IgD-negative memory B cell (primary cell): ENCODE data around the gene MYRIP. TPM values are rescaled to one million over a fixed set of nuclear protein-coding genes. Genes with fewer than 3 reads are reported as not detected.

Source experiments
- H3K27ac Mint-ChIP-seq, 3 donors: one replicate each; pipeline ENCODE4 v1.8.0; 2020 to 2022; ENCODE audit warnings: mild to moderate bottlenecking in 3 of 3, mixed read lengths in 3 of 3, moderate library complexity in 1 of 3
- H3K27me3 Mint-ChIP-seq: one replicate; pipeline ENCODE4 v1.8.0; 2021; ENCODE audit warnings: mixed read lengths
- H3K36me3 Mint-ChIP-seq: one replicate; pipeline ENCODE4 v1.8.0; 2020; ENCODE audit warnings: mild to moderate bottlenecking, mixed read lengths
- H3K4me1 Mint-ChIP-seq, 3 donors: one replicate each; pipeline ENCODE4 v1.8.0; 2020 to 2022; ENCODE audit warnings: mixed read lengths in 3 of 3, mild to moderate bottlenecking in 1 of 3
- H3K4me3 Mint-ChIP-seq, 4 donors: one replicate each; pipeline ENCODE4 v1.8.0; 2020 to 2022; ENCODE audit warnings: mild to moderate bottlenecking in 4 of 4, mixed read lengths in 4 of 4, moderate library complexity in 3 of 4
- H3K9me3 Mint-ChIP-seq, 3 donors: one replicate each; pipeline ENCODE4 v1.8.0; 2020 to 2021; ENCODE audit warnings: mixed read lengths in 3 of 3, mild to moderate bottlenecking in 1 of 3
- polyA plus RNA-seq: library from polyadenylated mRNA; unstranded; fragments of 300-500 nt; fragmentation: Illumina TruSeq; gene quantifications from one replicate; pipeline ENCODE4 v1.2.3, GENCODE V29; 2021

Gene MYRIP
- polyA plus RNA-seq, 1 donor from 2014 or later = 0.11 TPM

GRCh38 chr3:40211579-40211978 is 402.2 kb downstream of the MYRIP start:
- Mint-ChIP-seq H3K4me1 (no peaks in the 10 kb centered on the region), H3K4me3 (no peak overlapping the region), H3K9me3 (no peaks in the 10 kb centered on the region), H3K27ac (no peak overlapping the region), H3K36me3 (peaks cover 7% of the 10 kb centered on the region), H3K27me3 (no peaks in the 10 kb centered on the region)

DNA sequence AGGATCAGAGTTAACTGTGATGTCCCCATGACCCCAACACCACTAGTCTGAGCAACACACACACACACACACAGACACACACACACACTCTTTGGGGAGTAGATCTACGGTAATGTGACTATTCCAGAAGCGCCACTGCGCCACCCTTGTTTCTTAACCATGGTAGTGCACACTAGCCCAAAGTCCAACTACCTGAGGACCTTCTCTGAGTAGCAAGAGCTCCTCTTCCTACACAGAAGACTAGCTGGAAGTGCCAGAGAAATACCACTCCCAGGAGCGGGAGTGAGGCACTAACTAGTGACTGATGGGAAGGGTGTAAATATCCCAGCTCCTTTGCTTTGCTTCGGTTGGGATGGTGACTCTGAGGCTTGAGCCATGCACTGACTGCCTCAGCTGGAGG is 404.1 kb downstream of the MYRIP start:
- no peak overlapping the region for H3K4me3 Mint-ChIP-seq
- peaks cover 0 to 1% (median 0%) of the 10 kb centered on the region in 3 donors for H3K4me1 Mint-ChIP-seq
- H3K27me3 Mint-ChIP-seq = no peaks in the 10 kb centered on the region
- no peaks in the 10 kb centered on the region for H3K9me3 Mint-ChIP-seq
- peaks cover 3% of the 10 kb centered on the region for H3K36me3 Mint-ChIP-seq
- no peak overlapping the region for H3K27ac Mint-ChIP-seq

- H3K36me3 Mint-ChIP-seq = peaks cover 3% of the 10 kb centered on the region
- no peaks in the 10 kb centered on the region for H3K27me3 Mint-ChIP-seq
- no peak overlapping the region for H3K27ac Mint-ChIP-seq
- no peaks in the 10 kb centered on the region for H3K9me3 Mint-ChIP-seq
- no peak overlapping the region for H3K4me3 Mint-ChIP-seq
- peaks cover 0 to 1% (median 0%) of the 10 kb centered on the region in 3 donors for H3K4me1 Mint-ChIP-seq
Observed at GRCh38 chr3:40215015-40215414, 405.6 kb downstream of the MYRIP start.

DNA sequence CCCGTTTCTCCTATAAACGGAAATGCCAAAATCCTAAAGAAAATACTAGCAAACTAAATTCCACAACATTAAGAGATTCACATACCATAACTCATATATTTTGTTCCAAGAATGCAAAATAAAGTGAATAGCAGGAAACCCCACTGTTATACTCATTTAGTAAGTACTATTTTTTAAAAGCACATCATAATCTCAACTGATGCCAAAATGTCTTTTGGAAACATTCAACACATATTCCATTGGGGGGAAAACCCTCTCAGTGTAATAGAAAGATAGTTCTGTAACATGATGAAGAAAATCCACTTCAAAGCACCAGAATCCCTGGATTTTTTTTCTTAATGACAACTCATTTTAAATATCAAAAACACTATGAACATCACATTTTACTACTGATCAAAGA is 407.1 kb downstream of the MYRIP start:
- no peak overlapping the region for H3K27ac Mint-ChIP-seq
- H3K4me1 Mint-ChIP-seq = peaks cover 0 to 1% (median 0%) of the 10 kb centered on the region in 3 donors
- H3K36me3 Mint-ChIP-seq = peaks cover under 1% of the 10 kb centered on the region
- no peak overlapping the region for H3K4me3 Mint-ChIP-seq
- H3K9me3 Mint-ChIP-seq = peaks cover 0 to 3% (median 0%) of the 10 kb centered on the region in 3 donors
- no peaks in the 10 kb centered on the region for H3K27me3 Mint-ChIP-seq

GRCh38 chr3:40223856-40224255 is 414.4 kb downstream of the MYRIP start:
- Mint-ChIP-seq H3K4me3 (no peak overlapping the region), H3K27ac (peak overlapping the region in 1 of 3 donors; percentile 83), H3K27me3 (peaks cover 3% of the 10 kb centered on the region), H3K9me3 (peaks cover 0 to 3% (median 0%) of the 10 kb centered on the region in 3 donors), H3K36me3 (no peaks in the 10 kb centered on the region), H3K4me1 (no peaks in the 10 kb centered on the region)

DNA sequence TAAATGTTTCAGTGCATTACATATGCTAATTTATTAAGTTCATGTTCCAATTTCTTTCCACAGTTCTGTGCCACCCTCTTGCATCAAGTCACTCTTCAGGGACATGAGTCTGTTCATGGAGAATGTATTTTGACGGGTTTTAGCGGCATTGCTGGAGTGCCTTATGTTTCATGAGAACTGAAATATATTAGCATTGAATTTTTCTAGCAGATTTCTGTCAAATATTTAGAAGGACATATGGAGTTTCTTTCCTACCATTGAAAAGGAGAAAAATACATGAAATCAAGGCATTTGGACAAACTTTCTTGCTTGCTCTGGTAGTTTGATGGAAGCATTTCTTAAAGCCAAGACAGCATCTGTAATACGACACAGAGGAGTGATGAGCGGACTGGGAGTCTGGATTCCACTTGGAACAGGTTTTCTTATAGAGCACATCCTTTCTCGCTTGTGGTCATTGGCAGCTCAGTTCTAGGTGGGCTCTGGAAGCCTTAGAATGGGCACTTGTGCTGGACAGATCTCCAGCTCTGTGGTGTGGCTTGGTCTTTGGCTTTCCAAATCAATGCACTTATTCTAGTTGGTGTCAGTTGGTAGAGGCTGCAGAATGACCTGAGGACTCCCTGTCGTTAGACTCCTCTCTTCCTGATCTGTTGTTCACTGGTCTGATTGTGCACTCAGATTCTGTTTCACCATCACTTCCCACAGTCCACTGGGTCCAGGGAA is 415.5 kb downstream of the MYRIP start:
- no peak overlapping the region for H3K4me3 Mint-ChIP-seq

DNA sequence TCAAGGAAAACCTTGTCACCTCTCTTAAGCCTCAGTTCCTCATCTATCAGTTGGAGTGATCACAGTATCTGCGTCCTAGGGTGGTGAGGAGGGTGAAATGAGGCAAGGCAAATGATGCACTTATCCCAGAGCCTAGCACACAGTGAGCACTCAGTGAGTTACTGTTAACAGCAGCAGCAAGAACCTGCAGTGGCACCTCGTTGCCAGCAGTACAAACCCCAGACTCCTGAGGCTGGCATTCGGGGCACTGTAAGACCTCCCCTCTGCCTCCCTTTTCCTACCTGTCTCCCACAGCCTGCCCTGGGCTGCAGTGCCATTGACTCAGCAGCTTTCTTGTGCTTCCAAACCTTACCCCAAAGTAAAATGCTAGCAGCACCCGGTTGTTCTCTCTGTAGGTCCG is 417.2 kb downstream of the MYRIP start:
- Mint-ChIP-seq H3K36me3 (no peaks in the 10 kb centered on the region), H3K4me3 (no peak overlapping the region), H3K4me1 (peaks cover 4 to 9% (median 7%) of the 10 kb centered on the region in 3 donors), H3K9me3 (no peaks in the 10 kb centered on the region), H3K27me3 (peaks cover 3% of the 10 kb centered on the region), H3K27ac (no peak overlapping the region)

More for the DNA sequence above, 415.5 kb downstream of the MYRIP start:
- Mint-ChIP-seq H3K27ac (no peak overlapping the region), H3K9me3 (peaks cover 0 to 3% (median 0%) of the 10 kb centered on the region in 3 donors), H3K27me3 (peaks cover 3% of the 10 kb centered on the region), H3K36me3 (no peaks in the 10 kb centered on the region), H3K4me1 (peaks cover under 1 to 9% (median 7%) of the 10 kb centered on the region in 3 donors)

GRCh38 chr3:40228792-40229350 is 419.5 kb downstream of the MYRIP start:
- H3K4me3 Mint-ChIP-seq = no peak overlapping the region
- H3K27me3 Mint-ChIP-seq = peaks cover 2% of the 10 kb centered on the region
- H3K27ac Mint-ChIP-seq = no peak overlapping the region

GRCh38 chr3:40229386-40229785 is 420.0 kb downstream of the MYRIP start:
- H3K27me3 Mint-ChIP-seq = peaks cover 1% of the 10 kb centered on the region
- H3K27ac Mint-ChIP-seq = no peak overlapping the region
- peaks cover 0 to 2% (median 0%) of the 10 kb centered on the region in 3 donors for H3K9me3 Mint-ChIP-seq
- peaks cover 4 to 9% (median 7%) of the 10 kb centered on the region in 3 donors for H3K4me1 Mint-ChIP-seq
- peaks cover 5% of the 10 kb centered on the region for H3K36me3 Mint-ChIP-seq
- H3K4me3 Mint-ChIP-seq = peak overlapping the region in 2 of 4 donors; percentile 41 to 43

More at GRCh38 chr3:40228792-40229350, 419.5 kb downstream of the MYRIP start:
- H3K4me1 Mint-ChIP-seq = peaks cover 4 to 9% (median 7%) of the 10 kb centered on the region in 3 donors
- peaks cover 0 to 2% (median 0%) of the 10 kb centered on the region in 3 donors for H3K9me3 Mint-ChIP-seq
- H3K36me3 Mint-ChIP-seq = peaks cover 5% of the 10 kb centered on the region

- Mint-ChIP-seq H3K9me3 (peaks cover 0 to 2% (median 0%) of the 10 kb centered on the region in 3 donors), H3K27ac (no peak overlapping the region), H3K4me3 (no peak overlapping the region), H3K4me1 (peaks cover 4 to 9% (median 7%) of the 10 kb centered on the region in 3 donors), H3K27me3 (peaks cover 1% of the 10 kb centered on the region), H3K36me3 (peaks cover 5% of the 10 kb centered on the region)
Observed at GRCh38 chr3:40229963-40230362, 420.6 kb downstream of the MYRIP start.

- Mint-ChIP-seq H3K36me3 (peaks cover 5% of the 10 kb centered on the region), H3K27me3 (peaks cover 1% of the 10 kb centered on the region)
Observed at GRCh38 chr3:40230382-40230781, 421.0 kb downstream of the MYRIP start.

DNA sequence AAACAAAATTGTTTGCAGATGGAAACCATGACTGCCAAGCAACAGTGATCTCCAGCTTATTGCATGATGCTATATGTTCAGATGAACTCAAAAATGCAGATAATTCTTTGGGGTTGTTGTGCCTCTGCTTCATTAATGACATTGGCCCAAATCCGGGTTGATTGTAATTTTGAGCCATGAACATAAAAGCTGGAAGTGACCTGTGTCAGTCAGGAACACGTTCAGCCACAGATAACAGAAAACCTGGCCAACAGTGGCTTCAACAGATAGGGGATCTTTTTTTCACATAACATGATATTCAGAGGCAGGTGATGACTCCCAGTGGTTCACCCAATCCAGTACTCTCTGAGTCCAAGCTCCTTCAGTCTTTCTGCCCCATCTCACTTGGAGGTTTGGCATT is 423.2 kb downstream of the MYRIP start:
- Mint-ChIP-seq H3K27me3 (no peaks in the 10 kb centered on the region), H3K9me3 (peaks cover 0 to 3% (median 2%) of the 10 kb centered on the region in 3 donors), H3K4me3 (no peak overlapping the region), H3K4me1 (peaks cover 4 to 9% (median 7%) of the 10 kb centered on the region in 3 donors), H3K36me3 (peaks cover 5% of the 10 kb centered on the region), H3K27ac (no peak overlapping the region)

More at GRCh38 chr3:40230382-40230781, 421.0 kb downstream of the MYRIP start:
- H3K27ac Mint-ChIP-seq = no peak overlapping the region
- H3K9me3 Mint-ChIP-seq = peaks cover 0 to 2% (median 0%) of the 10 kb centered on the region in 3 donors
- peaks cover 4 to 9% (median 7%) of the 10 kb centered on the region in 3 donors for H3K4me1 Mint-ChIP-seq
- no peak overlapping the region for H3K4me3 Mint-ChIP-seq

- Mint-ChIP-seq H3K27ac (no peak overlapping the region), H3K4me3 (no peak overlapping the region), H3K9me3 (peaks cover 2 to 7% (median 3%) of the 10 kb centered on the region in 3 donors), H3K27me3 (no peaks in the 10 kb centered on the region), H3K4me1 (no peaks in the 10 kb centered on the region), H3K36me3 (peaks cover 5% of the 10 kb centered on the region)
Observed at GRCh38 chr3:40237159-40237558, 427.8 kb downstream of the MYRIP start.

DNA sequence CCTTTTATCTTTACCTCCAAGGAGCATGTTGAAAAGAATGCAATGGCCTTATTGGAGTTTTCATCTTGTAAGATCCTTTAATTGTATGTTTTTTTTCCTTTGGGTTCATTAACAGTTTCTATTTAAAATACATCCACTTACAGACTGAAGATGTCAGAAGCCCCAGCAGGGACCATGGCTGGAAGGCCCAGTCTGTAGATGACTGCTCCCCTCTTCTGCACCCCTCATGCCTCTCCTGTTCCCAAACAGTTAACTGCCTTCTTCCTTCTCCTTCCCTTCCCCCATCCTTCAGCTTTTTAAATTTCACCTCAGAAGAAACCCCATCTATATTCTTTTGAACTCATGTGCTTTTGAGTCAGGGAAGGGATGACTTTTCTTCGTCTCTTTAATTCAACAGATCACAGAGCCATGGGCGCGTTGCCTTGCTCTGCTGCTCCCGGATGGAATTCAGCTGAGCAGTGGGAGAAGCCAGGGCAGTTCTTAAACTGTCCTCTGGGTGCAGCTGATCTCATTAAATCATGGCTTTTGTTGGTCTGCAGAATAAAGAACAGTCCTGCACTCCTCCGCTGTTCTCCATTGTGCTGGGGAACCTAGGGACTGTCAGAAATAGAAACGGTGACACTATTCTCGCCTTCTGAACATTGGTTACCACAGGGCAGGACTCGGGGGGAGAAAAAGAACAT is 428.6 kb downstream of the MYRIP start:
- Mint-ChIP-seq H3K27me3 (no peaks in the 10 kb centered on the region), H3K36me3 (peaks cover 5% of the 10 kb centered on the region), H3K9me3 (peaks cover 2 to 7% (median 3%) of the 10 kb centered on the region in 3 donors), H3K4me1 (no peaks in the 10 kb centered on the region), H3K4me3 (no peak overlapping the region), H3K27ac (no peak overlapping the region)

GRCh38 chr3:40240921-40241320 is 431.5 kb downstream of the MYRIP start:
- Mint-ChIP-seq H3K9me3 (peaks cover 0 to 7% (median 3%) of the 10 kb centered on the region in 3 donors), H3K4me3 (no peak overlapping the region), H3K27ac (no peak overlapping the region), H3K27me3 (no peaks in the 10 kb centered on the region), H3K36me3 (no peaks in the 10 kb centered on the region), H3K4me1 (no peaks in the 10 kb centered on the region)
